Psoas muscle (tissue), 8 donors: ENCODE data around the gene FSTL4. TPM values are rescaled to one million over a fixed set of nuclear protein-coding genes. Genes with fewer than 3 reads are reported as not detected.
A peak's percentile ranks its signal among the peaks of the same experiment; 100 is the strongest.

Experiments
- ATAC-seq, 4 donors: fragments of 200-7000 bp; cut with Tn5 transposase; one replicate each; pipeline ENCODE4 v1.9.1; 2020; ENCODE audit warnings: moderate library complexity in 3 of 4, mild to moderate bottlenecking in 2 of 4
- DNase-seq, 2 donors: peaks; one replicate each; pipeline ENCODE4 v3.0.0-alpha.2; 2020
- H3K27ac ChIP-seq: fragments of 200-600 bp; one replicate; pipeline ENCODE4 v1.8.0; 2022
- H3K27me3 ChIP-seq, 3 donors: fragments of 200-600 bp in 1 of 3; one replicate each; pipeline versions ENCODE4 v1.6.1 to v1.8.0; 2013 to 2022; ENCODE audit warnings: low read length in 2 of 3, mild to moderate bottlenecking in 2 of 3, moderate library complexity in 1 of 3; ENCODE audit not compliant: insufficient read depth in 3 of 3
- H3K36me3 ChIP-seq, 2 donors: fragments of 200-600 bp in 1 of 2; one replicate each; pipeline versions ENCODE4 v1.6.1 to v1.8.0; 2013 to 2022; ENCODE audit warnings: low read depth in 1 of 2, mild to moderate bottlenecking in 1 of 2, moderate library complexity in 1 of 2; ENCODE audit not compliant: insufficient read depth in 1 of 2
- H3K4me1 ChIP-seq: fragments of 200-600 bp; one replicate; pipeline ENCODE4 v1.8.0; 2022
- H3K4me3 ChIP-seq: fragments of 200-600 bp; one replicate; pipeline ENCODE4 v1.8.0; 2022; ENCODE audit warnings: mild to moderate bottlenecking
- H3K9me3 ChIP-seq: fragments of 200-600 bp; one replicate; pipeline ENCODE4 v1.8.0; 2022
- CTCF ChIP-seq: fragments of 200-600 bp; IDR thresholded peaks from one replicate; pipeline ENCODE4 v1.8.0; 2022; ENCODE audit warnings: antibody characterized with exemption
- WGBS, 3 donors: extraction: QIAGEN DNeasy Blood & Tissue Kit; methylation state at CpG; one replicate each; pipeline versions ENCODE4 v1.1.6 to v1.1.7; 2013; 5-methylcytosine and 5-hydroxymethylcytosine counted together
- intact Hi-C, 2 donors: fragments of 100-400 bp; cut with DNase I; formaldehyde crosslinking; loops; one replicate each; pipeline versions ENCODE4 v1.11.0 to v1.14.2; 2022
- polyA plus RNA-seq, 3 donors: library from polyadenylated mRNA; stranded (reverse); fragments of 200-250 nt; gene quantifications; one replicate each; pipeline ENCODE4 v1.2.3, GENCODE V29; 2013
- total RNA-seq, 4 donors: library from RNA; stranded (reverse); fragmentation: NEBNext Ultra II Directional in 2 of 4; extraction: Animal tissue kit (Norgen Biotek cat#: 25700) in 2 of 4; gene quantifications; one replicate each; pipeline versions ENCODE4 v1.2.1 to v1.2.4, GENCODE V29; 2021 to 2023
- donor health status: healthy with polysubstance abuse.
- donor health status: DM: no; HTN: no; CAD: no; lungs with moderate emphysema.
- donor health status: Bipolar disorder and iron deficiency.
- donor health status: healthy.
- donor health status: DM: yes; HTN: yes; CAD: no.
- donor health status: DM: no; HTN: no; CAD: no.
- donor health status: DM: no; HTN: no; CAD: no.
- donor health status: DM: yes; HTN: yes; CAD: no.

Gene FSTL4
- total and polyA plus RNA-seq, 7 donors: 0.07 to 0.81 (median 0.24) TPM

GRCh38 chr5:133370904-133371303 is 241.4 kb downstream of the FSTL4 start:
- no peak for TF ChIP-seq CTCF
- H3K4me1 ChIP-seq: no peaks in the 10 kb centered on the region
- DNase-seq: no peak
- H3K27ac ChIP-seq: no peak overlapping the region
- 76 to 83% (median 80%) methylated on average over 7 of the region's 7 CpGs for WGBS, 3 donors
- no peak for ATAC-seq
- H3K9me3 ChIP-seq: no peaks in the 10 kb centered on the region
- no peak overlapping the region for H3K4me3 ChIP-seq
- intact Hi-C loops: no loop called here
- no peaks in the 10 kb centered on the region for H3K27me3 ChIP-seq
- no peaks in the 10 kb centered on the region for H3K36me3 ChIP-seq

GRCh38 chr5:133370036-133370831 is 242.1 kb downstream of the FSTL4 start:
- Histone ChIP-seq H3K4me1 (no peaks in the 10 kb centered on the region), H3K27me3 (no peaks in the 10 kb centered on the region), H3K9me3 (no peaks in the 10 kb centered on the region), H3K27ac (no peak overlapping the region), H3K36me3 (no peaks in the 10 kb centered on the region), H3K4me3 (no peak overlapping the region)
- intact Hi-C loops: no loop called here
- 66 to 72% (median 68%) methylated on average over 8 of the region's 8 CpGs for WGBS, 3 donors
- peak in 1 of 4 donors; percentile 12 for ATAC-seq
- no peak for DNase-seq
- TF ChIP-seq CTCF: no peak

GRCh38 chr5:133368916-133369783 is 243.2 kb downstream of the FSTL4 start:
- Histone ChIP-seq H3K27me3 (no peaks in the 10 kb centered on the region), H3K36me3 (no peaks in the 10 kb centered on the region), H3K4me3 (no peak overlapping the region), H3K4me1 (no peaks in the 10 kb centered on the region), H3K27ac (no peak overlapping the region), H3K9me3 (no peaks in the 10 kb centered on the region)
- intact Hi-C loops: no loop called here
- TF ChIP-seq CTCF: no peak
- 71 to 86% (median 76%) methylated on average over 7 of the region's 7 CpGs for WGBS, 3 donors
- DNase-seq (no peak), ATAC-seq (no peak)

GRCh38 chr5:133367984-133368383 is 244.4 kb downstream of the FSTL4 start:
- H3K27me3 ChIP-seq: no peaks in the 10 kb centered on the region
- no peaks in the 10 kb centered on the region for H3K4me1 ChIP-seq
- no peak for DNase-seq
- WGBS, 3 donors: 21 to 43% (median 29%) methylated on average over 2 of the region's 2 CpGs
- H3K9me3 ChIP-seq: no peaks in the 10 kb centered on the region
- H3K4me3 ChIP-seq: no peak overlapping the region
- intact Hi-C loops: no loop called here
- TF ChIP-seq CTCF: no peak
- no peaks in the 10 kb centered on the region for H3K36me3 ChIP-seq
- no peak overlapping the region for H3K27ac ChIP-seq
- ATAC-seq: peak; percentile 30 to 70 (median 42)
